ENCODE results near the gene ZNF621. TPM values are rescaled to one million over a fixed set of nuclear protein-coding genes. Genes with fewer than 3 reads are reported as not detected.

The ZNF621 gene
- total and polyA plus RNA-seq, 4 donors: 3.3 to 11.5 (median 7.0) TPM

GRCh38 chr3:40574661-40575060, 49.9 kb downstream of the ZNF621 start (continued):
- TF ChIP-seq CTCF (IDR thresholded peaks at IDR 0.05; ENCODE audit: low read depth, low read length, missing input control) (no peak), FOXA1 (IDR thresholded peaks at IDR 0.05) (no peak), EGR1 (IDR thresholded peaks at IDR 0.05; ENCODE audit: low read depth in 2 of 2) (no peak)

GRCh38 chr3:40576396-40576795, 51.6 kb downstream of the ZNF621 start:
- no peaks in the 10 kb centered on the region for H3K27me3 ChIP-seq (ENCODE audit: control insufficient read depth in 4 of 4, insufficient read depth in 4 of 4, low read length in 3 of 4)
- H3K9me3 ChIP-seq (ENCODE audit: control insufficient read depth in 4 of 4, low read length in 3 of 4): no peaks in the 10 kb centered on the region
- H3K36me3 ChIP-seq (ENCODE audit: control insufficient read depth in 4 of 4, insufficient read depth in 3 of 4, low read depth in 1 of 4, low read length in 3 of 4): no peaks in the 10 kb centered on the region
- no peak overlapping the region for H3K9ac ChIP-seq (ENCODE audit: low read depth in 1 of 2, low read length in 2 of 2)
- no peak for TF ChIP-seq REST (IDR thresholded peaks at IDR 0.05)
- H3K4me3 ChIP-seq (ENCODE audit: low read depth in 1 of 3, low read length in 3 of 3): no peak overlapping the region
- H3K4me1 ChIP-seq (ENCODE audit: control insufficient read depth in 4 of 4, insufficient read depth in 4 of 4, low read length in 3 of 4): no peaks in the 10 kb centered on the region
- no peak overlapping the region for H3K27ac ChIP-seq (ENCODE audit: low read depth in 1 of 2, low read length in 2 of 2)
- DNase-seq (ENCODE audit: low spot score): no peak
- 82% methylated on average over 4 of the region's 4 CpGs for WGBS

- Histone ChIP-seq H3K4me1 (ENCODE audit: control insufficient read depth in 4 of 4, insufficient read depth in 4 of 4, low read length in 3 of 4) (peaks cover 4 to 24% (median 18%) of the 10 kb centered on the region in 4 donors), H3K4me3 (ENCODE audit: low read depth in 1 of 3, low read length in 3 of 3) (no peak overlapping the region), H3K27me3 (ENCODE audit: control insufficient read depth in 4 of 4, insufficient read depth in 4 of 4, low read length in 3 of 4) (no peaks in the 10 kb centered on the region), H3K36me3 (ENCODE audit: control insufficient read depth in 4 of 4, insufficient read depth in 3 of 4, low read depth in 1 of 4, low read length in 3 of 4) (no peaks in the 10 kb centered on the region), H3K27ac (ENCODE audit: low read depth in 1 of 2, low read length in 2 of 2) (no peak overlapping the region), H3K9ac (ENCODE audit: low read depth in 1 of 2, low read length in 2 of 2) (no peak overlapping the region), H3K9me3 (ENCODE audit: control insufficient read depth in 4 of 4, low read length in 3 of 4) (no peaks in the 10 kb centered on the region)
- 0% methylated on average over 2 of the region's 2 CpGs for WGBS
- DNase-seq (ENCODE audit: low spot score): peak; percentile 60
- TF ChIP-seq RAD21 (IDR thresholded peaks at IDR 0.05) (peak; percentile 98 to 100), RXRA (IDR thresholded peaks at IDR 0.05) (no peak), ATF3 (IDR thresholded peaks at IDR 0.05) (no peak), CTCF (IDR thresholded peaks at IDR 0.05; ENCODE audit: low read depth, low read length, missing input control) (peak; percentile 92)
These were observed 55.8 kb downstream of the ZNF621 start for GRCh38 chr3:40580494-40581091.
